ENCODE results near the gene SLC7A1.

Gene SLC7A1

DNA sequence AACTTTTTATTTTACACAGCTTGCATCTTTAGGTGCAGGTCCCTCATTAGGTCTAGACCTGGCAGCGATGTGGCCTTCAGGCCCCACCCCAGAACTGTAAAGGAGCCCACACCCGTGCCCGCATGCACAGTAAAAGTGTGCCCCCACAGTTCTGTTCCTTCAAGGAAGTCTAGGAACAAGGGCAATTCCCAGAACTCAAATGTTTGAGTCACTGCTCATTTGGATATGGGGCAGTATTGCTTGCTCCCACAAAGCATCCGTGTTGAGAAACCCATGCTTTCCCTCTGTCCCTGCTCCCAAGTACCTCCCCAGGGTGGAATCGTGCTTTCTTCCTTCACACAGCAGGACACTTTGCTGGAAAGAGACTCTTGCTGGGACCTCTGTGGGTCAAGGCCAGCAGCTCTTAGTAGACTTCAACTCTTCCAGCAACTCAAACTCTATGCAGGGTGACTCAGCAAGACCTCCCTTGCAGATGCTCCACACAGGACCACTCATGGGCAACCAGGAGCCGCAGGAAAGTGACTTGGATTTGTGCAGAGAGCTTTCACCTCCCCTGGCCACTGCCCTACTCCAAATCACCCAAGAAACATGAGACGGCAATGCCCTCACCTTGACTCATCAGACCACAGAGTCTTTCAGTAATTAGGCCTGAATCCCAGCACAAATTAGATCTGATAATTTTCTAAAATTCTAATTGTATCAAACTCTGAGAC is 12.3 kb downstream of the SLC7A1 start:
- no peak for DNase-seq (ENCODE audit: low read depth in 1 of 2, low spot score in 1 of 2)

DNA sequence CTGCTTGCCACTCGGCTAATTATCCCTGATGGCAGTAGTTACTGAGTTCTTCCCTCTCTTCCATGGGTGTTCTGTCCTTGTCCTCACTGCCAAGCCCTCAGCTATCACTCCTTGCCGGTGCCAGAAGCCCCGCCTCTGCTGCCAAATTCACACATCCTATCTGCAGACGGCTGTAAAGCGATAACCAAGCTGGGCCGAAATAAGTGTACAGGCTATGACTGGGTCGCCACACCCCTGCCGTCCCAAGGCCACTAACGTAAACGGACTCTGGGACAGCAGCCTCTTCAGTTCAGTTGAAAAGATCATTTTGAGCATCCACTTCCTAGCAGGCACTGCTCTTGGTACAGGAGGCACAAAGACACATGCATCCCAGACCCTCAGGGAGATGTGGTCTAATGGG is 13.3 kb downstream of the SLC7A1 start:
- no peak for DNase-seq (ENCODE audit: low read depth in 1 of 2, low spot score in 1 of 2)

- no peak for DNase-seq (ENCODE audit: low read depth in 1 of 2, low spot score in 1 of 2)
Observed at GRCh38 chr13:29581666-29582065, 13.8 kb downstream of the SLC7A1 start.

DNA sequence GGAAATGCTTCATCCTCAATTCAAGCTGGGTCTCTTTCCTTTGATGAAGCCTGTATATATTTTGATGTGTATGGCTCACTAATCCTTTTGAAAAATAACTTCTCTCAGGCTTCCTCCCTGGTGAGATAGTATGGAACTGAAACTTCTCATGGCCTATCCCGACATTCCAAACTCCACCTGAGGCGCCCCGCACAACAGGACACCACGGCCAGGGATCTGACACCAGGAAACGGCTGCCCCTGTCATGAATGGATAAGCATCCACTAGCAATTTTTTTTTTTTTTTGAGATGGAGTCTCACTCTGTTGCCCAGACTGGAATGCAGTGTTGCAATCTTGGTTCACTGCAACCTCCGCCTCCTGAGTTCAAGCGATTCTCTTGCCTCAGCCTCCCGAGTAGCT is 16.4 kb downstream of the SLC7A1 start:
- DNase-seq (ENCODE audit: low read depth in 1 of 2, low spot score in 1 of 2) = no peak

DNA sequence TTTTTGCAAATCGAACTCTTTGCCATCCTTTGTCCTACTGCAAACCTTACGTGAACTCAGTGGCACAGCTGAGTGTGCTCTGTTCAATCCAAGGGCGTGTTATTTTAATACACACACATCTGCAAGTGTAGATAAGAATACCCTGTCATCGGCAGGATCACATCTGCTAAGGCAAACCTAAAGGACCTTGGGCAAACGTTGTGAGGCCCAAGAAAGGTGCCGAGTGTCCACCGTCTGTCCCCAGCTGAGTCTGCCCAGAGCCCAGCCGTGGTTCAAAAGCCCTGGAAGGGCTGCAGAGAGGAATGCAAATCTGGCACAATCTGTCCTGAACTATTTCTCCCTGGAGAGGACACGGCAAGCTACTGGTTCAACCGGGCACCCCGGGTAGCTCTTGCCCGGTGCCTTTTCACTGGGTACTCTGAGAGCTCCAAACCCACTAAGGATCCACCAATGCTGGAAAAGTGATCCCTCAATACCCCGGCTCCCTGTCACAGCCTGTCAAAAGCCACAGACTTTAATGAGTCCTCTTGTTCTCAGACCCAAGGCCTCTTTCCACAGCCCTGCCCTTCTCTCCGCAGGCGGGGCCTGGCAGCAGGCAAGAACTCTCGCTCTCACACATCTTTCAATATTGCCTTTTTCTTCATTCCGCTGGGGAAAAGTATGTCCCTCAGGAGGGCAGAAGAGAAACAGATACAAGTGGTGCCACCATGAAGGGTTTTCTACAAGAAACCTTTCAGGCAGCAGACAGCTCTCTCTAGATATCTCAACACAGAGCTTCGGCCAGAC is 17.0 kb downstream of the SLC7A1 start:
- DNase-seq (ENCODE audit: low read depth in 1 of 2, low spot score in 1 of 2) = no peak

GRCh38 chr13:29577136-29578051 is 18.1 kb downstream of the SLC7A1 start:
- DNase-seq (ENCODE audit: low read depth in 1 of 2, low spot score in 1 of 2) = no peak

DNA sequence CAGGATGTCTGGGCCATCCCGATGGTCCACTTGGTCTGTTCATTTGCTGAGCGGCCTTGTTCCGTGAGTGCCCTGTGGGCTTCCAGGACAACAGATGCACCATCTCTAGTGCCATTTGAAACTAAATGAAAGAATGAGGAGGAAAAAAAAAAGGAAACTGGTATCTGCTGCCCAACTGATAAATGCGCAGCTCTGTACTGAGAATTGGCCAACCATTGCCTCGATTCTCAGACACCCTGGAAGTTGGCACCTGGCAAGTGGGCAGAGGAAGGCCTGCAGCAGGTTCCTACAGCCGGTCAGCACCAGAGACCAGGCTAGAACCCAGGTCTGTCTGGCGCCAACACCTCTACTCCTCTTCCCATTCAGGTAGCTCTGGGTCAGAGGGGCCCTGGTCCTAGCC is 18.9 kb downstream of the SLC7A1 start:
- no peak for DNase-seq (ENCODE audit: low read depth in 1 of 2, low spot score in 1 of 2)

- no peak for DNase-seq (ENCODE audit: low read depth in 1 of 2, low spot score in 1 of 2)
Observed at GRCh38 chr13:29575098-29575497, 20.4 kb downstream of the SLC7A1 start.

DNA sequence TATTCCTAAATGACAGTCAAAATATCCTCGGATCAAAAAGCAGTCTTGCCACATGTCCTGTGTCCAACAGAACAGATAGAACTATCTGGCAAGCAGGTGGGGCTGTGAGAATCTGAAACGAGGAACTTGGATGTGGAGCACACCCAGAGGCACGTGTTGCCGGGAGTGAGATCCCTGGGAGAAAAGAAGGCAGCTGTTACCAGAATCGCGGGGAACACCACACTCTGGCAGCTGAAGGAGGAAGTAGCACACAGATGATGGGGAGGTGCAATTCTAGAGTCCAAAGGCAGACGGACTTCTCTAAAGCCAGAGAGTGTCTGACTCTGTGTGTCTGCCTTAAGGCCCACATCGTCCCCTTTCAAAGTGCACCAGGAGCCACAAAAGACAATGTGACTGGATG is 22.3 kb downstream of the SLC7A1 start:
- DNase-seq (ENCODE audit: low read depth in 1 of 2, low spot score in 1 of 2) = no peak

GRCh38 chr13:29572575-29572974 is 22.9 kb downstream of the SLC7A1 start:
- no peak for DNase-seq (ENCODE audit: low read depth in 1 of 2, low spot score in 1 of 2)

GRCh38 chr13:29571876-29572570 is 23.5 kb downstream of the SLC7A1 start:
- DNase-seq (ENCODE audit: low read depth in 1 of 2, low spot score in 1 of 2) = no peak

DNA sequence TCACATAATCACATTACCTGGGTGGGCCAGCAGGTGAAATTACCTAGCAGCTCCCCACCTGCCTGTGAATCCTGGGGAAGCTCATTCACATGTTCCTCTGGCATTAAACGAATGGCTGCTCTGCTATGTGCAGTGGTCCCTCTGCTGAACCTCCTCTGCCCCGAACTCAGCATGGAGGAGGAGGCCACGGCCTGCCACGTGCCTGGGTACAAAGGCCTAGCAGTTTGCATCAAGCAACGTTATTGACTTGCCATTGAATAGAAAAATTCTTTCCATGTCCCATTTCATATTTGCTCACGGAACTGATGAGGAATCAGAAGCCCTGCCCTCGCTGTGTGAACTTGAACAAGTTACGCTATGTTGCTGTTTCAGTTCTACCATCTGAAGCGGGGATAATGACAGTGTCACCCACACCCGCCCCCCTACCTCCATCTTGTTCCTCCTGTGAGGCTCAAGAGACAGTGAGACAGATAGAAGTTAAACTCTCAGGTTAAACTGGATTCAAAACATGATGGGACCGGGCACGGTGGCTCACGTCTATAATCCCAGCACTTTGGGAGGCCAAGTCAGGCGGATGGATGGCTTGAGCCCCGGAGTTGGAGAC is 25.3 kb downstream of the SLC7A1 start:
- DNase-seq (ENCODE audit: low read depth in 1 of 2, low spot score in 1 of 2) = no peak

DNA sequence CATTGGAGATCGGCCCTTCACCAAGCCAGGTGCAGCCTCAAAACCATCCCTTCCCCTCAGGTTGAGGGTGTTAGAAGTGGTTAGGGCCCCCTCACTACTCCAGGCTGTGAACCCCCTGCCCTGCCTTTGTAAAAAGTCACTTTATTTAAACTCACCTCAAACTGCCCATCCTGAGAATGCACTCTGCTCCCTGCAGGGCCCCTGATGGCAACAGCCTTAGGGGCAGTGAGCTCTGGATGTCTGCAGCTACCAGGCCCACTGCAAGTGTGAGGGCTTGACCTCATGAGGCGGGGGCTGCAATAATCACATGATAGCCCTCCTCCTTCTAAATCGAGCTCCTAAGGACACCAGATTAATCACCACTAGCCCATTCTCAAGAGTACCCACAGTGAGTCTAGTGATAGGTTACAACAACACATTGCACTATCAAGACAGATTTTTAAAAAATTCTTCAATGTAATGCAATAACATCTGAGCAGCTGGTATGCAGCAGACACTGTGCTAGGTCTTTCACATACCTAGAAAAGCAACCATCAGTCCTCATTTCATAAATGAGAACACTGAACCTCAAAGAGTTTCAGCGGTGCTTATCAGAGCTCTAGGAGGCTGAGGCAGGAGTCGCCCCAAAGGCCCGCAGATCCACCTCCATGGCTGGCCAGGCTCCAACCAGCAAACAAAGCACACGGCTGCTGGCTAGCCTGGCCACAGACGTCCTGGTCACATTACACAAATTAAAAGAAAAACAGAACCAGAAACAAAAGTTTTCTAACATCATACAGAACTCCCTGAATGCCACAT is 26.0 kb downstream of the SLC7A1 start:
- no peak for DNase-seq (ENCODE audit: low read depth in 1 of 2, low spot score in 1 of 2)

DNA sequence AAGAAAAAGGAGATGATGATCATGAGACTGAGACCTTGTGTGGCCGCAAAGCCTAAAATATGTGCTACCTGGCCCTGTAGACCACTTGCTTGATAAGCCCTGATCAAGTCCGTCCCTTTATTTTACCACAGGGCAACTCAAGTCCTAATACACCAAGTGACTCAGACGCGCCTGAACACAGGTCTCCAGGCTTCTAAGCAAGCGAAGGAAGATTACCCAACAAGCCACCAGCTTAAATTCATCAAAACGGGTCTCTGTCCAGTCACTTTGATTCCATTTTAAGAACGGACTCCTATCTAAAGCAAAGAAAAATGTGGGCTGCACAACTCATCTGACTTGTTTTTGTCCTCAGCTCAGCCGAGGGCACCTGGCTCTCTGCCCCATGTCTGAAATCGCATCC is 26.8 kb downstream of the SLC7A1 start:
- DNase-seq (ENCODE audit: low read depth in 1 of 2, low spot score in 1 of 2) = no peak

- no peak for DNase-seq (ENCODE audit: low read depth in 1 of 2, low spot score in 1 of 2)
Observed at GRCh38 chr13:29567411-29567810, 28.1 kb downstream of the SLC7A1 start.

- no peak for DNase-seq (ENCODE audit: low read depth in 1 of 2, low spot score in 1 of 2)
Observed at GRCh38 chr13:29566206-29566605, 29.3 kb downstream of the SLC7A1 start.

- DNase-seq (ENCODE audit: low read depth in 1 of 2, low spot score in 1 of 2) = no peak
Observed at GRCh38 chr13:29564818-29565217, 30.7 kb downstream of the SLC7A1 start.

DNA sequence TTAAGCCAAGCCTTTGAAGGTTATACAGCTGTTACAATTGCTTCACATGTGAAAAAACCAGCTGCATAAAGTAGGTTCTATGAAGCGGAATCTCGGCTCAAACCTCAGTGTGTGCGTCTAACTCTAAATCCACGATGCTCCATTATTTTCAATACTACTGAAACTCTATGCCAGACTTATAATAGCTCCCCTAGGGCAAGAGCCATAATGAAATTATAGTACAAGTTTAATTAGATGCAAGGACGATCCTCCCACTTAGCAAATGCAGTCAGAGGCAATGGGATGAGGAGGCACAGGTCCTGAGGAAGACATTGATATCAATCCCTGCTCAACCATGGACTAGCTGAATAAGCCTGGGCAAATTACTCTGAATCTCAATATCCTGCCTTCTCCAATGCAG is 31.1 kb downstream of the SLC7A1 start:
- no peak for DNase-seq (ENCODE audit: low read depth in 1 of 2, low spot score in 1 of 2)

- DNase-seq (ENCODE audit: low read depth in 1 of 2, low spot score in 1 of 2) = no peak
Observed at GRCh38 chr13:29563941-29564340, 31.5 kb downstream of the SLC7A1 start.
